Thymus (tissue), 11 donors: ENCODE results near the gene PGLYRP3. TPM values are rescaled to one million over a fixed set of nuclear protein-coding genes. Genes with fewer than 3 reads are reported as not detected.
A peak's percentile ranks its signal among the peaks of the same experiment; 100 is the strongest.

ENCODE experiments used
- DNase-seq, 9 donors: peaks; one replicate each; pipeline ENCODE4 v3.0.0-alpha.2; 2013; ENCODE audit warnings: low spot score in 9 of 9, low read depth in 6 of 9, missing footprints in 1 of 9
- H3K27ac ChIP-seq, 2 donors: one replicate each; pipeline ENCODE4 v1.5.1; 2013; ENCODE audit warnings: control low read depth in 1 of 2, low read depth in 1 of 2, low read length in 1 of 2, mild to moderate bottlenecking in 1 of 2, moderate library complexity in 1 of 2
- H3K27me3 ChIP-seq, 2 donors: one replicate each; pipeline ENCODE4 v1.5.1; 2013; ENCODE audit warnings: low read length in 1 of 2; ENCODE audit not compliant: control insufficient read depth in 2 of 2, insufficient read depth in 1 of 2
- H3K36me3 ChIP-seq, 2 donors: one replicate each; pipeline ENCODE4 v1.5.1; 2013; ENCODE audit warnings: low read length in 1 of 2, mild to moderate bottlenecking in 1 of 2, moderate library complexity in 1 of 2; ENCODE audit not compliant: control insufficient read depth in 2 of 2, insufficient read depth in 2 of 2
- H3K4me1 ChIP-seq, 2 donors: one replicate each; pipeline ENCODE4 v1.5.1; 2013; ENCODE audit warnings: low read length in 2 of 2; ENCODE audit not compliant: control insufficient read depth in 2 of 2, insufficient read depth in 2 of 2
- H3K4me3 ChIP-seq, 2 donors: one replicate each; pipeline ENCODE4 v1.5.1; 2013; ENCODE audit warnings: low read length in 2 of 2, control low read depth in 1 of 2, mild to moderate bottlenecking in 1 of 2
- H3K9me3 ChIP-seq, 2 donors: one replicate each; pipeline ENCODE4 v1.5.1; 2013; ENCODE audit warnings: low read length in 1 of 2, mild to moderate bottlenecking in 1 of 2; ENCODE audit not compliant: control insufficient read depth in 2 of 2, insufficient read depth in 1 of 2
- WGBS: extraction: QIAGEN DNeasy Blood & Tissue Kit; methylation state at CpG from one replicate; pipeline ENCODE4 v1.1.7; 2013; 5-methylcytosine and 5-hydroxymethylcytosine counted together
- polyA plus RNA-seq: library from polyadenylated mRNA; stranded (reverse); fragments of 200-250 nt; gene quantifications from one replicate; pipeline ENCODE4 v1.2.3, GENCODE V29; 2013
- total RNA-seq: library from RNA; stranded (reverse); fragments of 120-200 nt; gene quantifications from one replicate; pipeline ENCODE4 v1.2.4, GENCODE V29; 2013
- donor health status: healthy.

The PGLYRP3 gene
- total and polyA plus RNA-seq, 2 donors = 0.14 to 0.94 TPM

DNA sequence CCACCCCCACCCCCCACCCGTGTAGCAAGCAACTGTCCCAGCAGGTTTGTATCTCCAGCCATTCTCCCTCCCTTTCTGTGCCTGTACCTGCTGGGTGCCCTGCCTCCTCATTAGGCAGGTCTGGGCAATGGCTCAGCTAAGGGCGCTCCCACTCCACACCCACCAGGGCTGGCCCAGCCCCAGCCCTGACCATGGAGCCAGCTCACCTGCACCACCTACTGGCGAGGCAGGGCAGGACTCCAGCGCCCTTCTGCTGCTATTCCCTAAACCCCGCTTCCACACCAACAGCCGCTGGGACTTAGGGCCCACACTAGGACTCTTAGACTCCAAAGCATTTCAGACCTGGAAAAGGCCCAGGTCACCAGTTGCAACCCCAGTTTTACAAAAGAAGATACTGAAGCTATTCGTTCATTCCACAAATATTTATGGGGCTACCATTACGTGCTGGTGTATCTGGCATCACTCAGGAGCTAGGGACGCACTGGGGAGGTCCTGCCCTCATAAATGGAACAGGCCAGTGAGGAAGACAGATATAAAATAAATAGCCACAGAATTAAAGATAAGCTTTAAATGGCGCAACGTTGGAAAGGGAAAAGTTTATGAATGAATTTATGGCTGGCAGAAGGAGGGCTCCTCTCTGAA is 24.0 kb downstream of the PGLYRP3 start:
- H3K36me3 ChIP-seq = no peaks in the 10 kb centered on the region
- H3K4me1 ChIP-seq = peaks cover 0 to 11% of the 10 kb centered on the region in 2 donors
- no peak overlapping the region for H3K27ac ChIP-seq
- DNase-seq = peak in 2 of 9 donors; percentile 5 to 10
- H3K4me3 ChIP-seq = no peak overlapping the region
- H3K9me3 ChIP-seq = no peaks in the 10 kb centered on the region
- H3K27me3 ChIP-seq = no peaks in the 10 kb centered on the region
- WGBS = 85% methylated on average over 11 of the region's 11 CpGs

DNA sequence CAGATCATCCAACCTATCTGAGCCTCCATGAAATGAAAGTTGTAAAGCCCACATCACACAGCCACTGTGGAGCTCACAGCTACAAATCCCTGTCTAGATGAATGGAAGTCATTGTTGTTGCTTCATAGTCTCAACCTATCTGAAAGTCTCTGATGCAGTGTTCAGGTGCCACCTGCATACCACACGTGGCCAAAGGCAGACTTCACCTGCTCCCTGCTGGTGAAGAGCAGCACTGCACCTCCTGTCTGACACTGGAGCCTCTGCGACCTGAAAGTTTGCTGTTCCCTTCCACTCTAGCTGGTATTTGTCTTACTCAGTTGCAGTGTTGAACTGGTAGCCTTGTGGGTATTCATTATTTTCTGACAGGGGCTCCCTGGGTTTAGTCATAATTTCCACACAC is 34.9 kb downstream of the PGLYRP3 start:
- Histone ChIP-seq H3K27ac (no peak overlapping the region), H3K4me1 (no peaks in the 10 kb centered on the region), H3K4me3 (no peak overlapping the region), H3K27me3 (no peaks in the 10 kb centered on the region), H3K36me3 (no peaks in the 10 kb centered on the region), H3K9me3 (no peaks in the 10 kb centered on the region)
- WGBS = 17% methylated on average over 2 of the region's 2 CpGs
- DNase-seq = peak in 5 of 9 donors; percentile 10 to 52 (median 19)

DNA sequence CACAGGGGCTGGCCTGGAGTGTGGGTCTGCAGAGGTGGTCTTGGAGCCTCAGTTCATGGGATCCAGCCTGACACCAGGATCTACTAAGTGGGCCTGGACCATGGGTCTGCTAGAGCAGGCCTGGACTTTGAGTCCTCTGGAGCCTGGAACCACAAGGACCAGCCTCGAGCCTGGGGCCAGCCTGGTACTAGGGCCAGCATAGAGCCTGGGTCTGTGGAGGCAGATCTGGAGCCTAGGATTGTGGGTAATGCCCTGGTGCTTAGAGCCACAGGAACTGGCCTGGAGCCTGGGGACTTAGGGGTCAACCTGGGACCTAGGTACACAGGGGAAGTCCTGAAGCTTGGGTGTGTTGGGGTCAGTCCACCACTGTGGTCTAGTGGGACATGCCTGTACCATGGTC is 40.6 kb downstream of the PGLYRP3 start:
- no peak for DNase-seq
- H3K4me3 ChIP-seq = no peak overlapping the region
- H3K27ac ChIP-seq = no peak overlapping the region
- H3K36me3 ChIP-seq = no peaks in the 10 kb centered on the region
- WGBS = 88% methylated on average over 1 of the region's 1 CpG
- H3K9me3 ChIP-seq = no peaks in the 10 kb centered on the region
- no peaks in the 10 kb centered on the region for H3K27me3 ChIP-seq
- H3K4me1 ChIP-seq = no peaks in the 10 kb centered on the region

DNA sequence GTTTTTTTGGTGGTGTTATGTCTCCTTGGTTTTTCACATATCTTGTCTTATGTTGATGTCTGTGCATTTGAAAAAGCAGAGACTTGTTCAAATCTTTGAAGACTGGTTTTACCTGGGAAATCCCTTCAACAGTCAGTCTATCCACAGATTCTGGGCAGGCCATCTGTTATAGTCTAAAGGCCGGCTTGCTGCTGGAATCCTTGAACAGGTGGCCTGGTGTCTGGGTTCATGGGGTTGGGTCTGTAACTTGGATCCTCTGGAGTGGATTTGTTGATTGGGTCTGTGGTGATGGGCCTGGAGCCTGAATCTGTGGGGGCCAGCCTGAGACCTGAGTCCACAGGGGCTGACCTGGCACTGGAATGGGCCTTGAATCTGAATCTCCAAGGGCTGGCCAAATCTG is 41.0 kb downstream of the PGLYRP3 start:
- 65% methylated on average over 1 of the region's 1 CpG for WGBS
- DNase-seq = no peak

DNA sequence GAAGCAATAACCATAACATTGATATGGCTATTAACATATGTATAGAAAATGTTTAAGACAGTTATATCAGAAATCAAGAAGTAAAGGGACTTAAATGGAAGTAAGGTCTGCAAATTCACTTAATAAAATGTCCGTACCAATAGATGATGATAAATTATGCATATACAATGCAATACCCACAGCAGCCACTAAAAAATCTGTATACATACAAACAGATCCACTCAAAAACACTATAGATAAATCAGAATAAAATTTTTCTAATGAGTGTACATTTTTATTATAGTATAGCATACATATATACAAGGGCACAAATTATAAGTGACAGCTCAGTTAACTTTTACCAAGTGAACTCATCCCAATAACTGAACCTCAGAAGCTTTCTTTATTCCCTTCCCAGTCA is 47.3 kb downstream of the PGLYRP3 start:
- H3K36me3 ChIP-seq = no peaks in the 10 kb centered on the region
- 95% methylated on average over 1 of the region's 1 CpG for WGBS
- no peak overlapping the region for H3K4me3 ChIP-seq
- peaks cover 3 to 9% of the 10 kb centered on the region in 2 donors for H3K4me1 ChIP-seq
- H3K27me3 ChIP-seq = peaks cover 18 to 42% of the 10 kb centered on the region in 2 donors
- no peak for DNase-seq
- no peak overlapping the region for H3K27ac ChIP-seq
- no peaks in the 10 kb centered on the region for H3K9me3 ChIP-seq

More for the DNA sequence above, 41.0 kb downstream of the PGLYRP3 start:
- H3K4me1 ChIP-seq = no peaks in the 10 kb centered on the region
- H3K36me3 ChIP-seq = no peaks in the 10 kb centered on the region
- H3K27ac ChIP-seq = no peak overlapping the region
- no peak overlapping the region for H3K4me3 ChIP-seq
- no peaks in the 10 kb centered on the region for H3K27me3 ChIP-seq
- no peaks in the 10 kb centered on the region for H3K9me3 ChIP-seq

DNA sequence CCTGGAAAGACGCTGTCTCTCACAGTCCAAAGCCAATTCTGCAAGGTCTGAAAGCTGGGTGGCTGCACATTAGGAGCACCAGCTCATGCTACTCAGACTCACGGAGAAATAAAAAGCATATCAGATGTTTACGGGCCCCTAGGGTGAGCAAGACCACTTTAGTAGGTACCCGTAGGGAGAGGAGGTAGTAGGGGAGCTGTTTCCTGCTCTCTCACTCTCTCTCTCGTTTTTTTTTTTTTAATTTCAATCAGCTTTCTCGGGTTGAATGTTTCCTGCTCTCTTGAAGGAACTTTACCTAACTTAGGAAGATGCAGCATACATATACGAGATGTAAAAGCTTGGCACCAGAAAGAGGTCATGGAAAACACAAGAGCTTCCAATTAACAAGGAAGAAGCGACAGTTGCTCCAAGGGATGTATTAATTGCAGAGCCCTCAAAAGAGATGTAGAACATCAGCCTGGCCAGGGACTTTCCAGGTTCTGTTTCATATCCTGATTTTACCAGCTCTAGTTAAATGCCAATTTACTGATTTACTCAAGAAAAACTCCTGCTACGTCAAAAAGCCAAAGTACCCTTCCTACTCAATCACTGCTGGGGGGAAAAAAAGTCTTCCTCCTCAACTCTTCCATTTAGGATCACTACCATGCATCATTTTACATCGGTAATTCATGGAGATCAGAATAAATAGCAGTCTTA is 50.1 kb downstream of the PGLYRP3 start:
- no peaks in the 10 kb centered on the region for H3K36me3 ChIP-seq
- H3K4me1 ChIP-seq = peaks cover 3 to 9% of the 10 kb centered on the region in 2 donors
- peak in 1 of 9 donors; percentile 15 for DNase-seq
- no peaks in the 10 kb centered on the region for H3K9me3 ChIP-seq
- 44% methylated on average over 10 of the region's 10 CpGs for WGBS
- no peak overlapping the region for H3K27ac ChIP-seq
- H3K27me3 ChIP-seq = peaks cover 33 to 61% of the 10 kb centered on the region in 2 donors
- no peak overlapping the region for H3K4me3 ChIP-seq

DNA sequence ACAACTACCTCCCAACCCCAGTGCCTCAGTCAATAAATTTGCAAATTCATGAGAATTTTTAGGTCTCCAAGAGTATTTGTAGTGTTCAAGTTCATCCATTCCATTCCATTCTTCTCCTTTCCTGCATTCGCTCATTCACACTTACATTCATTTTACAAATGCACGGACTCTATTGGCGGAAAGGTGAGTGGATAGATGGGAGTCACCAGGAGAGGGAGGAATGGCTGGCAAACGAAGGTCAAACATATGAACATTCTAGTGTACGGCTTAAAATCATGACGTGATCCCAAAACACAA is 50.7 kb downstream of the PGLYRP3 start:
- no peak overlapping the region for H3K4me3 ChIP-seq
- WGBS = 80% methylated on average over 6 of the region's 6 CpGs
- no peaks in the 10 kb centered on the region for H3K9me3 ChIP-seq

DNA sequence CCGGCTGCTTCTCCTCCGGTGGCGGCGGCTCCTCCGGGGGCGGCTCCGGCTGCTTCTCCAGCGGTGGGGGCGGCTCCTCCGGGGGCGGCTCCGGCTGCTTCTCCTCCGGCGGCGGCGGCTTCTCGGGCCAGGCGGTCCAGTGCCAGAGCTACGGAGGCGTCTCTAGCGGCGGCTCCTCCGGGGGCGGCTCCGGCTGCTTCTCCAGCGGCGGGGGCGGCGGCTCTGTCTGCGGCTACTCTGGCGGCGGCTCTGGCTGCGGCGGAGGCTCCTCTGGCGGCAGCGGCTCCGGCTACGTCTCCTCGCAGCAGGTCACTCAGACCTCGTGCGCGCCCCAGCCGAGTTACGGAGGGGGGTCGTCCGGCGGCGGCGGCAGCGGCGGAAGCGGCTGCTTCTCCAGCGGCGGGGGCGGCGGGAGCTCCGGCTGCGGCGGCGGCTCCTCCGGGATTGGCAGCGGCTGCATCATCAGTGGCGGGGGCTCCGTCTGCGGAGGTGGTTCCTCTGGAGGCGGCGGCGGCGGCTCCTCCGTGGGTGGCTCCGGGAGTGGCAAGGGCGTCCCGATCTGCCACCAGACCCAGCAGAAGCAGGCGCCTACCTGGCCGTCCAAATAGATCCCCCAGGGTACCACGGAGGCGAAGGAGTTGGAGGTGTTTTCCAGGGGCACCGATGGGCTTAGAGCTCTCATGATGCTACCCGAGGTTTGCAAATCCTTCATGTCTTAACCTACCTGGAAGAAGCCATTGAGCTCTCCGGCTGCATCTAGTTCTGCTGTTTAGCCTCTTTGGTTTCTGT is 51.3 kb downstream of the PGLYRP3 start:
- Histone ChIP-seq H3K4me3 (peak overlapping the region in 1 of 2 donors; percentile 31), H3K27ac (no peak overlapping the region), H3K9me3 (no peaks in the 10 kb centered on the region), H3K27me3 (peaks cover 33 to 61% of the 10 kb centered on the region in 2 donors), H3K36me3 (no peaks in the 10 kb centered on the region), H3K4me1 (peaks cover 3 to 9% of the 10 kb centered on the region in 2 donors)
- WGBS = 4% methylated on average over 80 of the region's 80 CpGs
- peak in 1 of 9 donors; percentile 1 for DNase-seq

More for the DNA sequence above, 50.7 kb downstream of the PGLYRP3 start:
- H3K27me3 ChIP-seq = peaks cover 33 to 61% of the 10 kb centered on the region in 2 donors
- DNase-seq = no peak
- H3K4me1 ChIP-seq = peaks cover 3 to 9% of the 10 kb centered on the region in 2 donors
- H3K36me3 ChIP-seq = no peaks in the 10 kb centered on the region
- H3K27ac ChIP-seq = no peak overlapping the region
